MCF 10A (cell line): Measurements from ENCODE around the gene AP2M1. TPM values are rescaled to one million over a fixed set of nuclear protein-coding genes. Genes with fewer than 3 reads are reported as not detected.

Source experiments
- BruUV-seq: library from RNA; stranded (reverse); fragments of 400-500 nt; replicated peaks from 2 replicates; lab custom pipeline; 2021; lab: Mats Ljungman, UMichigan
- CTCF ChIA-PET: fragments of 300-600 bp; sonication (Branson Sonifier 250); formaldehyde crosslinking; extraction: SDS; loops from one replicate; lab custom pipeline; 2021; ENCODE audit warnings: antibody characterized with exemption, inconsistent platforms; lab: Yijun Ruan, JAX
- POLR2A ChIA-PET: fragments of 300-600, 350-650 bp; sonication (Branson Sonifier 250); formaldehyde crosslinking; extraction: SDS; loops from one replicate; lab custom pipeline; 2020; ENCODE audit warnings: antibody characterized with exemption, inconsistent platforms; lab: Yijun Ruan, JAX
- DNase-seq: peaks from one replicate; pipeline ENCODE4 v3.0.0-alpha.2; 2018; ENCODE audit not compliant: unreplicated experiment
- H3K27ac Mint-ChIP-seq: one replicate; pipeline ENCODE4 v1.8.0; 2022; ENCODE audit warnings: mild to moderate bottlenecking, low read depth, mixed read lengths; ENCODE audit not compliant: unreplicated experiment
- H3K27me3 Mint-ChIP-seq: one replicate; pipeline ENCODE4 v1.8.0; 2022; ENCODE audit warnings: mixed read lengths; ENCODE audit not compliant: insufficient read depth, unreplicated experiment
- H3K36me3 Mint-ChIP-seq: one replicate; pipeline ENCODE4 v1.8.0; 2022; ENCODE audit warnings: mild to moderate bottlenecking, moderate library complexity, mixed read lengths; ENCODE audit not compliant: insufficient read depth, unreplicated experiment
- H3K4me1 Mint-ChIP-seq: one replicate; pipeline ENCODE4 v1.8.0; 2022; ENCODE audit warnings: mixed read lengths; ENCODE audit not compliant: insufficient read depth, unreplicated experiment
- H3K4me3 Mint-ChIP-seq: one replicate; pipeline ENCODE4 v1.8.0; 2022; ENCODE audit warnings: mild to moderate bottlenecking, moderate library complexity, mixed read lengths; ENCODE audit not compliant: unreplicated experiment
- H3K9me3 Mint-ChIP-seq: one replicate; pipeline ENCODE4 v1.8.0; 2022; ENCODE audit warnings: mixed read lengths; ENCODE audit not compliant: unreplicated experiment
- intact Hi-C: fragments of 100-400 bp; cut with micrococcal nuclease; formaldehyde crosslinking; loops from 2 replicates; pipeline ENCODE4 v1.14.1; 2022
- total RNA-seq: library from RNA; stranded (reverse); gene quantifications from 2 replicates; pipeline ENCODE4 v1.2.3, GENCODE V29; 2022
- TF ChIP-seq, protein P1 (sequence below): fragments of 200-600 bp; IDR thresholded peaks from one replicate; pipeline ENCODE4 v1.8.0; 2022; ENCODE audit warnings: antibody characterized with exemption, mild to moderate bottlenecking; ENCODE audit not compliant: unreplicated experiment

Gene AP2M1
- total RNA-seq, 1 experiment from 2014 or later, result 301 TPM

DNA sequence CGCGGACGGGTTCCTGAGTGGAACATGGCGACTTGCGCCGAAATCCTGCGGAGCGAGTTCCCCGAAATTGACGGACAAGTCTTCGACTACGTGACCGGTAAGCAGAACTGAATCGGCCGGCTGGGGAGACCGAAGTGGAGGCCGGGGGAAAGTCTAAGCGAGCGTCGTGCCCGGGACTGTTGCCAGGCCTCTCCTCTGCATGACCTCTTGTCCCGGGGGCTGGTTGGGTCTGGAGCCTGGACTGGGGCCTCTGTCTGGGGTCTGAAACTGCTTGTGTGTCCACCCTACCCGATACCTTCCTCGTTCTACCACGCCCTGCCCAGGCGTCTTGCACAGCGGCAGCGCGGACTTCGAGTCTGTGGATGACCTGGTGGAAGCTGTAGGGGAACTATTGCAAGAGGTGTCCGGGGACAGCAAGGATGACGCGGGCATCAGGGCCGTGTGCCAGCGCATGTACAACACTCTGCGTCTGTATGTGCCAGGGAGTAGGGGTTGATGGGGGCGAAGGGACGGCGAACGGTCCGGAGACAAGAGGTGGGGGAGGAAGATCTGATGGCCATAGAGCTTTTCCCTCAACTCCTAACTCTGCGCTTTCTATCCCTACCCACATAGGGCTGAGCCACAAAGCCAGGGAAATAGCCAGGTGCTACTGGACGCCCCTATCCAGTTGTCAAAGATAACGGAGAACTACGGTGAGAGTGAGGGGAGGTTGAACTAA lies 11.7 kb downstream of the AP2M1 start, which contains the start of gene ABCF3:
TSS of gene ABCF3 (plus strand) at position 16 of the 718 bp plus-strand sequence. CDS start at position 25, 9 bp downstream.
- TF ChIP-seq, protein P1, sequence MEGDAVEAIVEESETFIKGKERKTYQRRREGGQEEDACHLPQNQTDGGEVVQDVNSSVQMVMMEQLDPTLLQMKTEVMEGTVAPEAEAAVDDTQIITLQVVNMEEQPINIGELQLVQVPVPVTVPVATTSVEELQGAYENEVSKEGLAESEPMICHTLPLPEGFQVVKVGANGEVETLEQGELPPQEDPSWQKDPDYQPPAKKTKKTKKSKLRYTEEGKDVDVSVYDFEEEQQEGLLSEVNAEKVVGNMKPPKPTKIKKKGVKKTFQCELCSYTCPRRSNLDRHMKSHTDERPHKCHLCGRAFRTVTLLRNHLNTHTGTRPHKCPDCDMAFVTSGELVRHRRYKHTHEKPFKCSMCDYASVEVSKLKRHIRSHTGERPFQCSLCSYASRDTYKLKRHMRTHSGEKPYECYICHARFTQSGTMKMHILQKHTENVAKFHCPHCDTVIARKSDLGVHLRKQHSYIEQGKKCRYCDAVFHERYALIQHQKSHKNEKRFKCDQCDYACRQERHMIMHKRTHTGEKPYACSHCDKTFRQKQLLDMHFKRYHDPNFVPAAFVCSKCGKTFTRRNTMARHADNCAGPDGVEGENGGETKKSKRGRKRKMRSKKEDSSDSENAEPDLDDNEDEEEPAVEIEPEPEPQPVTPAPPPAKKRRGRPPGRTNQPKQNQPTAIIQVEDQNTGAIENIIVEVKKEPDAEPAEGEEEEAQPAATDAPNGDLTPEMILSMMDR, result no peak
- CTCF ChIA-PET, result interaction anchor here (0.9 to 1.2 kb wide), 2 partner anchors 56 to 63 kb away, joined by 4 to 5 read pairs; partner anchors contain the start of gene EEF1AKMT4
- Mint-ChIP-seq H3K27ac (peak within 1 kb of the TSS; percentile 93), H3K9me3 (no peaks in the 10 kb centered on the region), H3K4me3 (peak within 1 kb of the TSS; percentile 95), H3K4me1 (peaks cover 19% of the 10 kb centered on the region), H3K27me3 (no peaks in the 10 kb centered on the region), H3K36me3 (peaks cover 77% of the 10 kb centered on the region)
- no peak for DNase-seq
- intact Hi-C loops, result loop anchor here (1.0 to 5.0 kb wide), 3 partner anchors 49 to 291 kb away; partner anchors contain the start of genes EEF1AKMT4 and EIF2B5
- POLR2A ChIA-PET, result interaction anchor here (0.8 to 2.3 kb wide), 17 partner anchors 9 to 301 kb away, joined by 3 to 26 read pairs (median 6); partner anchors contain the start of genes ALG3, AP2M1, DVL3 and EEF1AKMT4
- BruUV-seq, result TSS peak; percentile 20

DNA sequence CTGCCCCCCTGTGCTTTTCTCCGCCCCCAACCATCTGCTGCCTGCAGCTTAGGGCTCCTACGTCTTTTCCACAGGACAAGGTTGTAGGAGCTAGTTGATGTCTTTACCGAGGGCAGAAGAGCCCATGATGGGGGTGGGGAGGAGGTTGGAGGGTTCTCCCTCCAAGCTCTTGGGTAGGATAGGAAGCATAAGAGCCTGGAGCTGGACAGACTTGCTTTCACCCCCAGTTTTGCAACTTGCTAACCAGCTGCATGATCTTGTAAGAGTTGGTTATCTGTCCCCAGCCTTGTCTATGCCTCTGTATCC lies 12.2 kb downstream of the AP2M1 start:
- Mint-ChIP-seq H3K36me3 (peaks cover 77% of the 10 kb centered on the region), H3K4me3 (peak overlapping the region; percentile 95)

DNA sequence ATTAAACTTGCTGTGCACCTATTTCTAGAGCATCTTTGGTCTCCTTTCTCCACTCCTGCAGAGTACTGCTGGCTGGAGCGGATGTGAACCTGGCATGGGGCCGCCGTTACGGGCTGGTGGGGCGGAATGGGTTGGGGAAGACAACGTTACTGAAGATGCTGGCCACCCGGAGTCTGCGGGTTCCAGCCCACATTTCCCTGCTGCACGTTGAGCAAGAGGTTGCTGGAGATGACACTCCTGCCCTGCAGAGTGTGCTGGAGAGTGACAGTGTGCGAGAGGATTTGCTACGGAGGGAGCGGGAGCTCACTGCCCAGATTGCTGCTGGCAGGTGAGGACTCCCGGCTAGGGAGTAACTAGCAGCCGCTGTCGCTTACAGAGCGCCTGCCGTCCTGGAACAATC lies 13.4 kb downstream of the AP2M1 start:
- H3K9me3 Mint-ChIP-seq, result no peaks in the 10 kb centered on the region
- no peak for DNase-seq
- TF ChIP-seq, protein P1, result no peak
- H3K27me3 Mint-ChIP-seq, result no peaks in the 10 kb centered on the region
- BruUV-seq, result no TSS peak
- peaks cover 81% of the 10 kb centered on the region for H3K36me3 Mint-ChIP-seq
- no peak overlapping the region for H3K27ac Mint-ChIP-seq
- H3K4me1 Mint-ChIP-seq, result peaks cover 19% of the 10 kb centered on the region
- POLR2A ChIA-PET, result interaction anchor here (0.6 kb wide), 1 partner anchor 212 kb away, joined by 4 read pairs; no protein-coding TSS in a partner anchor
- CTCF ChIA-PET, result interaction anchor here (0.9 kb wide), 1 partner anchor 1011 kb away, joined by 3 read pairs; no protein-coding TSS in a partner anchor
- peak overlapping the region; percentile 95 for H3K4me3 Mint-ChIP-seq
- intact Hi-C loops, result loop anchor here (5.0 kb wide), 1 partner anchor 51 kb away; the partner anchor contains the start of gene EIF2B5

More for the DNA sequence above, 12.2 kb downstream of the AP2M1 start:
- BruUV-seq, result no TSS peak
- ChIA-PET POLR2A (interaction anchor here (0.8 to 2.3 kb wide), 15 partner anchors 9 to 302 kb away, joined by 3 to 26 read pairs (median 6); partner anchors contain the start of genes ALG3, AP2M1, DVL3 and EEF1AKMT4), CTCF (interaction anchor here (0.9 to 1.2 kb wide), 2 partner anchors 55 to 63 kb away, joined by 4 to 5 read pairs; partner anchors contain the start of gene EEF1AKMT4)
- Mint-ChIP-seq H3K4me1 (peaks cover 19% of the 10 kb centered on the region), H3K9me3 (no peaks in the 10 kb centered on the region), H3K27ac (peak overlapping the region; percentile 93), H3K27me3 (no peaks in the 10 kb centered on the region)
- intact Hi-C loops, result loop anchor here (1.0 to 5.0 kb wide), 3 partner anchors 50 to 292 kb away; partner anchors contain the start of genes EEF1AKMT4 and EIF2B5
- no peak for DNase-seq
- TF ChIP-seq, protein P1, result no peak

DNA sequence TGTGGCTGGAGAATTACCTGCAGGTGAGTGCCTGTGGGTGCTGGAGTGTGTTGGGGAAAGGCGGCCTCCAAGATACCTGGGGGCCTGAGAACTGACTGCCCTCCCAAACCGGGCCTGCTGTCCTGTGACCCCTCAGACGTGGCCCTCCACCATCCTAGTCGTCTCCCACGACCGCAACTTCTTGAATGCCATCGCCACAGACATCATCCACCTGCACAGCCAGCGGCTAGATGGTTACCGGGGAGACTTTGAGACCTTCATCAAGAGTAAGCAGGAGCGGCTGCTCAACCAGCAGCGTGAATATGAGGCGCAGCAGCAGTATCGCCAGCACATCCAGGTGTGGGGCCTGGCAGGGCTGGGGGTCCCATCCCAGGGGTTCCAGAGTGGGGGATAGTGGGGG lies 14.8 kb downstream of the AP2M1 start:
- no peaks in the 10 kb centered on the region for H3K9me3 Mint-ChIP-seq
- DNase-seq, result no peak
- ChIA-PET POLR2A (interaction anchor here (0.7 kb wide), 1 partner anchor 185 kb away, joined by 4 read pairs; no protein-coding TSS in a partner anchor), CTCF (interaction anchor here (0.9 kb wide), 1 partner anchor 37 kb away, joined by 4 read pairs; no protein-coding TSS in a partner anchor)
- H3K36me3 Mint-ChIP-seq, result peaks cover 83% of the 10 kb centered on the region
- no peaks in the 10 kb centered on the region for H3K27me3 Mint-ChIP-seq
- no peak overlapping the region for H3K4me3 Mint-ChIP-seq
- no peak overlapping the region for H3K27ac Mint-ChIP-seq
- peaks cover 19% of the 10 kb centered on the region for H3K4me1 Mint-ChIP-seq
- TF ChIP-seq, protein P1, result no peak
- no TSS peak for BruUV-seq
- intact Hi-C loops, result loop anchor here (5.0 kb wide), 1 partner anchor 52 kb away; the partner anchor contains the start of gene EIF2B5
